Measurements from ENCODE around the gene HMX1. TPM values are rescaled to one million over a fixed set of nuclear protein-coding genes. Genes with fewer than 3 reads are reported as not detected.

The HMX1 gene
- total and polyA plus RNA-seq, 2 experiments from 2014 or later: 0.69 TPM; not detected in 1

DNA sequence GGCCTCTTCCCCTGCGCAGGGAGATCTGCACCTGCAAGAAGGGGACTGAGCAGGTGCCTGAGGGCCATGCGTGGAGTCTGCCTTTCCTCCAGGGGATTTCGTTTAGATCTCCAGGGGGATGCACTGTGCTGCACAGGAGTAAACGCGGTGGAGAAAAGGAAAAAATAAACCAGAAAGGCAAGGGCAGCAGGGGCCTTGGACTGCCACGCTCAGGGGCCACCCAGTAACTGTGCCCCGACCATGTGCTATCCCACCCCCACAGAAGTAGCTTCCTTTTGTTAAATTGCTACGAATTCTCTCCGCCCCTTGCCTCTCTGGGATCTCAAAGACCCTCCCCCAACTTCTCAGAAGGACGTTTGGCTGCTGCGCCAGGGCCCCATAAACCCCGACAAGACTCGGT, 17.2 kb upstream of the HMX1 start:
- Mint-ChIP-seq H3K27ac (no peak overlapping the region), H3K36me3 (ENCODE audit: low read depth) (peaks cover 5% of the 10 kb centered on the region; the same call in 2 of the 3 replicates), H3K9me3 (peaks cover 15% of the 10 kb centered on the region; the same call in 2 of the 3 replicates), H3K4me3 (no peak overlapping the region), H3K27me3 (ENCODE audit: insufficient read depth, low read depth, poor library complexity) (peaks cover 97% of the 10 kb centered on the region), H3K4me1 (peaks cover 18% of the 10 kb centered on the region)
- Histone ChIP-seq H3K27ac (ENCODE audit: low read depth) (no peak overlapping the region), H3F3A (replicated peaks; ENCODE audit: low read depth) (no peaks in the 10 kb centered on the region), H2AFZ (no peak overlapping the region), H3K4me1 (ENCODE audit: insufficient read depth) (peaks cover 6% of the 10 kb centered on the region; the same call in 1 of the 2 replicates), H3K4me3 (no peak overlapping the region), H3K4me2 (0 out of 2 replicates have a peak overlapping the region, but pooled peaks have one; percentile 20), H3K36me3 (ENCODE audit: insufficient read depth) (no peaks in the 10 kb centered on the region), H4K20me1 (replicated peaks; ENCODE audit: insufficient read depth) (no peaks in the 10 kb centered on the region; the same call in 1 of the 2 replicates), H3K9me2 (ENCODE audit: insufficient read depth) (no peaks in the 10 kb centered on the region), H3K79me2 (replicated peaks; ENCODE audit: insufficient read depth) (no peaks in the 10 kb centered on the region), H3K27me3 (ENCODE audit: insufficient read depth) (peaks cover 99% of the 10 kb centered on the region)
- TF ChIP-seq, protein P1, sequence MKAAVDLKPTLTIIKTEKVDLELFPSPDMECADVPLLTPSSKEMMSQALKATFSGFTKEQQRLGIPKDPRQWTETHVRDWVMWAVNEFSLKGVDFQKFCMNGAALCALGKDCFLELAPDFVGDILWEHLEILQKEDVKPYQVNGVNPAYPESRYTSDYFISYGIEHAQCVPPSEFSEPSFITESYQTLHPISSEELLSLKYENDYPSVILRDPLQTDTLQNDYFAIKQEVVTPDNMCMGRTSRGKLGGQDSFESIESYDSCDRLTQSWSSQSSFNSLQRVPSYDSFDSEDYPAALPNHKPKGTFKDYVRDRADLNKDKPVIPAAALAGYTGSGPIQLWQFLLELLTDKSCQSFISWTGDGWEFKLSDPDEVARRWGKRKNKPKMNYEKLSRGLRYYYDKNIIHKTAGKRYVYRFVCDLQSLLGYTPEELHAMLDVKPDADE (IDR thresholded peaks at IDR 0.05): no peak
- TF ChIP-seq, protein P2, sequence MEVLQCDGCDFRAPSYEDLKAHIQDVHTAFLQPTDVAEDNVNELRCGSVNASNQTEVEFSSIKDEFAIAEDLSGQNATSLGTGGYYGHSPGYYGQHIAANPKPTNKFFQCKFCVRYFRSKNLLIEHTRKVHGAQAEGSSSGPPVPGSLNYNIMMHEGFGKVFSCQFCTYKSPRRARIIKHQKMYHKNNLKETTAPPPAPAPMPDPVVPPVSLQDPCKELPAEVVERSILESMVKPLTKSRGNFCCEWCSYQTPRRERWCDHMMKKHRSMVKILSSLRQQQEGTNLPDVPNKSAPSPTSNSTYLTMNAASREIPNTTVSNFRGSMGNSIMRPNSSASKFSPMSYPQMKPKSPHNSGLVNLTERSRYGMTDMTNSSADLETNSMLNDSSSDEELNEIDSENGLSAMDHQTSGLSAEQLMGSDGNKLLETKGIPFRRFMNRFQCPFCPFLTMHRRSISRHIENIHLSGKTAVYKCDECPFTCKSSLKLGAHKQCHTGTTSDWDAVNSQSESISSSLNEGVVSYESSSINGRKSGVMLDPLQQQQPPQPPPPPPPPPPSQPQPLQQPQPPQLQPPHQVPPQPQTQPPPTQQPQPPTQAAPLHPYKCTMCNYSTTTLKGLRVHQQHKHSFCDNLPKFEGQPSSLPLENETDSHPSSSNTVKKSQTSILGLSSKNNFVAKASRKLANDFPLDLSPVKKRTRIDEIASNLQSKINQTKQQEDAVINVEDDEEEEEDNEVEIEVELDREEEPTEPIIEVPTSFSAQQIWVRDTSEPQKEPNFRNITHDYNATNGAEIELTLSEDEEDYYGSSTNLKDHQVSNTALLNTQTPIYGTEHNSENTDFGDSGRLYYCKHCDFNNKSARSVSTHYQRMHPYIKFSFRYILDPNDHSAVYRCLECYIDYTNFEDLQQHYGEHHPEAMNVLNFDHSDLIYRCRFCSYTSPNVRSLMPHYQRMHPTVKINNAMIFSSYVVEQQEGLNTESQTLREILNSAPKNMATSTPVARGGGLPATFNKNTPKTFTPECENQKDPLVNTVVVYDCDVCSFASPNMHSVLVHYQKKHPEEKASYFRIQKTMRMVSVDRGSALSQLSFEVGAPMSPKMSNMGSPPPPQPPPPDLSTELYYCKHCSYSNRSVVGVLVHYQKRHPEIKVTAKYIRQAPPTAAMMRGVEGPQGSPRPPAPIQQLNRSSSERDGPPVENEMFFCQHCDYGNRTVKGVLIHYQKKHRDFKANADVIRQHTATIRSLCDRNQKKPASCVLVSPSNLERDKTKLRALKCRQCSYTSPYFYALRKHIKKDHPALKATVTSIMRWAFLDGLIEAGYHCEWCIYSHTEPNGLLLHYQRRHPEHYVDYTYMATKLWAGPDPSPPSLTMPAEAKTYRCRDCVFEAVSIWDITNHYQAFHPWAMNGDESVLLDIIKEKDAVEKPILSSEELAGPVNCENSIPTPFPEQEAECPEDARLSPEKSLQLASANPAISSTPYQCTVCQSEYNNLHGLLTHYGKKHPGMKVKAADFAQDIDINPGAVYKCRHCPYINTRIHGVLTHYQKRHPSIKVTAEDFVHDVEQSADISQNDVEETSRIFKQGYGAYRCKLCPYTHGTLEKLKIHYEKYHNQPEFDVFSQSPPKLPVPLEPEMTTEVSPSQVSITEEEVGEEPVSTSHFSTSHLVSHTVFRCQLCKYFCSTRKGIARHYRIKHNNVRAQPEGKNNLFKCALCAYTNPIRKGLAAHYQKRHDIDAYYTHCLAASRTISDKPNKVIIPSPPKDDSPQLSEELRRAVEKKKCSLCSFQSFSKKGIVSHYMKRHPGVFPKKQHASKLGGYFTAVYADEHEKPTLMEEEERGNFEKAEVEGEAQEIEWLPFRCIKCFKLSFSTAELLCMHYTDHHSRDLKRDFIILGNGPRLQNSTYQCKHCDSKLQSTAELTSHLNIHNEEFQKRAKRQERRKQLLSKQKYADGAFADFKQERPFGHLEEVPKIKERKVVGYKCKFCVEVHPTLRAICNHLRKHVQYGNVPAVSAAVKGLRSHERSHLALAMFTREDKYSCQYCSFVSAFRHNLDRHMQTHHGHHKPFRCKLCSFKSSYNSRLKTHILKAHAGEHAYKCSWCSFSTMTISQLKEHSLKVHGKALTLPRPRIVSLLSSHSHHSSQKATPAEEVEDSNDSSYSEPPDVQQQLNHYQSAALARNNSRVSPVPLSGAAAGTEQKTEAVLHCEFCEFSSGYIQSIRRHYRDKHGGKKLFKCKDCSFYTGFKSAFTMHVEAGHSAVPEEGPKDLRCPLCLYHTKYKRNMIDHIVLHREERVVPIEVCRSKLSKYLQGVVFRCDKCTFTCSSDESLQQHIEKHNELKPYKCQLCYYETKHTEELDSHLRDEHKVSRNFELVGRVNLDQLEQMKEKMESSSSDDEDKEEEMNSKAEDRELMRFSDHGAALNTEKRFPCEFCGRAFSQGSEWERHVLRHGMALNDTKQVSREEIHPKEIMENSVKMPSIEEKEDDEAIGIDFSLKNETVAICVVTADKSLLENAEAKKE (CRISPR knock-in tag; IDR thresholded peaks at IDR 0.05): no peak
- TF ChIP-seq POLR2AphosphoS5 (IDR thresholded peaks at IDR 0.05; ENCODE audit: low read depth) (no peak), ZNF331 (CRISPR knock-in tag; IDR thresholded peaks at IDR 0.05; ENCODE audit: low read depth) (no peak), EZH2 (IDR thresholded peaks at IDR 0.05; ENCODE audit: low read depth, unreplicated experiment) (no peak), JUNB (IDR thresholded peaks at IDR 0.05; ENCODE audit: unreplicated experiment) (no peak), EZH2phosphoT487 (IDR thresholded peaks at IDR 0.05; ENCODE audit: unreplicated experiment) (no peak), NANOG (IDR thresholded peaks at IDR 0.05; ENCODE audit: borderline replicate concordance) (no peak), ZNF114 (CRISPR knock-in tag; IDR thresholded peaks at IDR 0.05) (no peak), STAT1 (IDR thresholded peaks at IDR 0.05; ENCODE audit: unreplicated experiment) (no peak), CREB1 (CRISPR knock-in tag; IDR thresholded peaks at IDR 0.05; ENCODE audit: low read depth) (no peak)
- TF ChIP-seq, protein P3, sequence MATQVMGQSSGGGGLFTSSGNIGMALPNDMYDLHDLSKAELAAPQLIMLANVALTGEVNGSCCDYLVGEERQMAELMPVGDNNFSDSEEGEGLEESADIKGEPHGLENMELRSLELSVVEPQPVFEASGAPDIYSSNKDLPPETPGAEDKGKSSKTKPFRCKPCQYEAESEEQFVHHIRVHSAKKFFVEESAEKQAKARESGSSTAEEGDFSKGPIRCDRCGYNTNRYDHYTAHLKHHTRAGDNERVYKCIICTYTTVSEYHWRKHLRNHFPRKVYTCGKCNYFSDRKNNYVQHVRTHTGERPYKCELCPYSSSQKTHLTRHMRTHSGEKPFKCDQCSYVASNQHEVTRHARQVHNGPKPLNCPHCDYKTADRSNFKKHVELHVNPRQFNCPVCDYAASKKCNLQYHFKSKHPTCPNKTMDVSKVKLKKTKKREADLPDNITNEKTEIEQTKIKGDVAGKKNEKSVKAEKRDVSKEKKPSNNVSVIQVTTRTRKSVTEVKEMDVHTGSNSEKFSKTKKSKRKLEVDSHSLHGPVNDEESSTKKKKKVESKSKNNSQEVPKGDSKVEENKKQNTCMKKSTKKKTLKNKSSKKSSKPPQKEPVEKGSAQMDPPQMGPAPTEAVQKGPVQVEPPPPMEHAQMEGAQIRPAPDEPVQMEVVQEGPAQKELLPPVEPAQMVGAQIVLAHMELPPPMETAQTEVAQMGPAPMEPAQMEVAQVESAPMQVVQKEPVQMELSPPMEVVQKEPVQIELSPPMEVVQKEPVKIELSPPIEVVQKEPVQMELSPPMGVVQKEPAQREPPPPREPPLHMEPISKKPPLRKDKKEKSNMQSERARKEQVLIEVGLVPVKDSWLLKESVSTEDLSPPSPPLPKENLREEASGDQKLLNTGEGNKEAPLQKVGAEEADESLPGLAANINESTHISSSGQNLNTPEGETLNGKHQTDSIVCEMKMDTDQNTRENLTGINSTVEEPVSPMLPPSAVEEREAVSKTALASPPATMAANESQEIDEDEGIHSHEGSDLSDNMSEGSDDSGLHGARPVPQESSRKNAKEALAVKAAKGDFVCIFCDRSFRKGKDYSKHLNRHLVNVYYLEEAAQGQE (IDR thresholded peaks at IDR 0.05; ENCODE audit: unreplicated experiment): no peak
- TF ChIP-seq, protein P4, sequence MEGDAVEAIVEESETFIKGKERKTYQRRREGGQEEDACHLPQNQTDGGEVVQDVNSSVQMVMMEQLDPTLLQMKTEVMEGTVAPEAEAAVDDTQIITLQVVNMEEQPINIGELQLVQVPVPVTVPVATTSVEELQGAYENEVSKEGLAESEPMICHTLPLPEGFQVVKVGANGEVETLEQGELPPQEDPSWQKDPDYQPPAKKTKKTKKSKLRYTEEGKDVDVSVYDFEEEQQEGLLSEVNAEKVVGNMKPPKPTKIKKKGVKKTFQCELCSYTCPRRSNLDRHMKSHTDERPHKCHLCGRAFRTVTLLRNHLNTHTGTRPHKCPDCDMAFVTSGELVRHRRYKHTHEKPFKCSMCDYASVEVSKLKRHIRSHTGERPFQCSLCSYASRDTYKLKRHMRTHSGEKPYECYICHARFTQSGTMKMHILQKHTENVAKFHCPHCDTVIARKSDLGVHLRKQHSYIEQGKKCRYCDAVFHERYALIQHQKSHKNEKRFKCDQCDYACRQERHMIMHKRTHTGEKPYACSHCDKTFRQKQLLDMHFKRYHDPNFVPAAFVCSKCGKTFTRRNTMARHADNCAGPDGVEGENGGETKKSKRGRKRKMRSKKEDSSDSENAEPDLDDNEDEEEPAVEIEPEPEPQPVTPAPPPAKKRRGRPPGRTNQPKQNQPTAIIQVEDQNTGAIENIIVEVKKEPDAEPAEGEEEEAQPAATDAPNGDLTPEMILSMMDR (conservative IDR thresholded peaks at IDR 0.05; ENCODE audit: low read depth in 2 of 2): no peak
- DNase-seq (ENCODE audit: low spot score): no peak
- ATAC-seq: no peak
